ENCODE data around the gene CCL27. TPM values are rescaled to one million over a fixed set of nuclear protein-coding genes. Genes with fewer than 3 reads are reported as not detected.

The CCL27 gene, protein sequence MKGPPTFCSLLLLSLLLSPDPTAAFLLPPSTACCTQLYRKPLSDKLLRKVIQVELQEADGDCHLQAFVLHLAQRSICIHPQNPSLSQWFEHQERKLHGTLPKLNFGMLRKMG
- total RNA-seq (2021; ENCODE audit: unreplicated experiment) = 0.95 TPM
- polyA plus RNA-seq (2012; ENCODE audit: insufficient read length) = 0.73 TPM
- percentile 38 among the genes with signal in this experiment for Bru-seq, nascent RNA
- BruChase-seq, experiment 1, labeled RNA remaining after a 2-hour chase = not detected
- percentile 38 among the genes with signal in this experiment for BruChase-seq, experiment 2, labeled RNA remaining after a 6-hour chase
- long read RNA-seq = 0 reads

DNA sequence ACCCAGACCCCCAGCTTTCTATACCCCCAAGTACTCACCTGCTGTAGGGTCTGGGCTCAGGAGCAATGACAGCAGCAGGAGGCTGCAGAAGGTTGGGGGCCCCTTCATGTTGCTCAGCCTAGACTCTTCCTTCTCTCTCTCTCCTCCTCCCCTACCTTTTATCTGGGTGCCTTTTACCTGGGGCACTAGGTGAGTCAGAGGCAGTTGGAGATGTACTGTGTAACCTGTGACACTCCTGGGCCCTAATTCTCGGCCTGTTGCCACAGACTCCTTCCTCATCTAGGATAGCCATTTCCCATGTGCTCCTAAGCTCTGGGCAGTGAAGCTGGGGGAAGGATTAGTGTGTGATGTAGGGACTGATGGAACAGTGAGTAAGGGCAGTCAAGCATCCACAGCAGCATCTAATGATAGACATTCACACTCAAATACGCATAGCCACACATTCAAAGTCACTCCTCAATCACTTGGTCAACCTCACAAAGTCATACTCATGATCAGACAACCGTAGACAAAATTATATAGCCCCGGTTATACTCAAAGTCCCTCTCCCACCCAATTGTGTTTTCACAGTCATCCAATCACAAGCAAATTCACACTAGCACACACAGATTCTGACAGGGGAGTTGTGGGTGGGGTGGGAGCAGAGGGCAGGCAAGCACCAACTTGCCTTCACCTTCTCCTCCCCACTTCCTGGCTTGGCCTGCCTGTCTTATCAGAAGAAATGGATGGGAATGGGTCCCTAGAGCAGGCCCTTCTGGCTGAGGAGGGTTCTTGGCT, at the start of gene CCL27:
Gene CCL27 (minus strand): TSS at position 132 of the 777 bp plus-strand sequence. CDS start 24 bp downstream, at position 108.
- peaks cover 8% of the 10 kb centered on the region; the same call in 1 of the 2 replicates for H3K4me1 ChIP-seq (ENCODE audit: control insufficient read depth, insufficient read depth, low read length)
- H3K4me3 ChIP-seq (ENCODE audit: low read depth in 2 of 2, low read length in 2 of 2) = no peak within 1 kb of the TSS
- in situ Hi-C loops (cut with HindIII; ENCODE audit: low pct_unique_long_range_greater_than_20kb, low sequenced_read_pairs) = no loop called here
- no peaks in the 10 kb centered on the region for H3K9me3 ChIP-seq (ENCODE audit: control insufficient read depth, insufficient read depth, low read depth, low read length)
- ATAC-seq (no peak), DNase-seq (ENCODE audit: low read depth, low spot score) (no peak)
- CTCF ChIA-PET = interaction anchor here (0.6 kb wide), 1 partner anchor 30 kb away, joined by 9 read pairs; no protein-coding TSS in a partner anchor
- no peaks in the 10 kb centered on the region for H3K27me3 ChIP-seq (ENCODE audit: control insufficient read depth, insufficient read depth, low read length)
- intact Hi-C loops (cut with micrococcal nuclease; ENCODE audit: unreplicated experiment) = no loop called here
- POLR2A ChIA-PET = no interaction called here
- H3K36me3 ChIP-seq (ENCODE audit: control insufficient read depth, insufficient read depth, low read length) = no peaks in the 10 kb centered on the region
- TF ChIP-seq SIN3A (IDR thresholded peaks at IDR 0.05; ENCODE audit: borderline replicate concordance, insufficient read depth, low read depth, low read length) = no peak
- TF ChIP-seq TCF7L2 (IDR thresholded peaks at IDR 0.05; ENCODE audit: low read depth, low read length) = no peak
- TF ChIP-seq POLR2AphosphoS5 (IDR thresholded peaks at IDR 0.05; ENCODE audit: low read depth, low read length) = no peak
- TF ChIP-seq, protein P1, sequence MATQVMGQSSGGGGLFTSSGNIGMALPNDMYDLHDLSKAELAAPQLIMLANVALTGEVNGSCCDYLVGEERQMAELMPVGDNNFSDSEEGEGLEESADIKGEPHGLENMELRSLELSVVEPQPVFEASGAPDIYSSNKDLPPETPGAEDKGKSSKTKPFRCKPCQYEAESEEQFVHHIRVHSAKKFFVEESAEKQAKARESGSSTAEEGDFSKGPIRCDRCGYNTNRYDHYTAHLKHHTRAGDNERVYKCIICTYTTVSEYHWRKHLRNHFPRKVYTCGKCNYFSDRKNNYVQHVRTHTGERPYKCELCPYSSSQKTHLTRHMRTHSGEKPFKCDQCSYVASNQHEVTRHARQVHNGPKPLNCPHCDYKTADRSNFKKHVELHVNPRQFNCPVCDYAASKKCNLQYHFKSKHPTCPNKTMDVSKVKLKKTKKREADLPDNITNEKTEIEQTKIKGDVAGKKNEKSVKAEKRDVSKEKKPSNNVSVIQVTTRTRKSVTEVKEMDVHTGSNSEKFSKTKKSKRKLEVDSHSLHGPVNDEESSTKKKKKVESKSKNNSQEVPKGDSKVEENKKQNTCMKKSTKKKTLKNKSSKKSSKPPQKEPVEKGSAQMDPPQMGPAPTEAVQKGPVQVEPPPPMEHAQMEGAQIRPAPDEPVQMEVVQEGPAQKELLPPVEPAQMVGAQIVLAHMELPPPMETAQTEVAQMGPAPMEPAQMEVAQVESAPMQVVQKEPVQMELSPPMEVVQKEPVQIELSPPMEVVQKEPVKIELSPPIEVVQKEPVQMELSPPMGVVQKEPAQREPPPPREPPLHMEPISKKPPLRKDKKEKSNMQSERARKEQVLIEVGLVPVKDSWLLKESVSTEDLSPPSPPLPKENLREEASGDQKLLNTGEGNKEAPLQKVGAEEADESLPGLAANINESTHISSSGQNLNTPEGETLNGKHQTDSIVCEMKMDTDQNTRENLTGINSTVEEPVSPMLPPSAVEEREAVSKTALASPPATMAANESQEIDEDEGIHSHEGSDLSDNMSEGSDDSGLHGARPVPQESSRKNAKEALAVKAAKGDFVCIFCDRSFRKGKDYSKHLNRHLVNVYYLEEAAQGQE (IDR thresholded peaks at IDR 0.05; ENCODE audit: insufficient read depth in 1 of 2, low read depth in 2 of 2, low read length in 1 of 2) = no peak
- TF ChIP-seq, protein P2, sequence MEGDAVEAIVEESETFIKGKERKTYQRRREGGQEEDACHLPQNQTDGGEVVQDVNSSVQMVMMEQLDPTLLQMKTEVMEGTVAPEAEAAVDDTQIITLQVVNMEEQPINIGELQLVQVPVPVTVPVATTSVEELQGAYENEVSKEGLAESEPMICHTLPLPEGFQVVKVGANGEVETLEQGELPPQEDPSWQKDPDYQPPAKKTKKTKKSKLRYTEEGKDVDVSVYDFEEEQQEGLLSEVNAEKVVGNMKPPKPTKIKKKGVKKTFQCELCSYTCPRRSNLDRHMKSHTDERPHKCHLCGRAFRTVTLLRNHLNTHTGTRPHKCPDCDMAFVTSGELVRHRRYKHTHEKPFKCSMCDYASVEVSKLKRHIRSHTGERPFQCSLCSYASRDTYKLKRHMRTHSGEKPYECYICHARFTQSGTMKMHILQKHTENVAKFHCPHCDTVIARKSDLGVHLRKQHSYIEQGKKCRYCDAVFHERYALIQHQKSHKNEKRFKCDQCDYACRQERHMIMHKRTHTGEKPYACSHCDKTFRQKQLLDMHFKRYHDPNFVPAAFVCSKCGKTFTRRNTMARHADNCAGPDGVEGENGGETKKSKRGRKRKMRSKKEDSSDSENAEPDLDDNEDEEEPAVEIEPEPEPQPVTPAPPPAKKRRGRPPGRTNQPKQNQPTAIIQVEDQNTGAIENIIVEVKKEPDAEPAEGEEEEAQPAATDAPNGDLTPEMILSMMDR (IDR thresholded peaks at IDR 0.05) = no peak
- no TSS peak for BruUV-seq (replicated peaks)
- H3K27ac ChIP-seq (ENCODE audit: low read length) = no peak within 1 kb of the TSS

DNA sequence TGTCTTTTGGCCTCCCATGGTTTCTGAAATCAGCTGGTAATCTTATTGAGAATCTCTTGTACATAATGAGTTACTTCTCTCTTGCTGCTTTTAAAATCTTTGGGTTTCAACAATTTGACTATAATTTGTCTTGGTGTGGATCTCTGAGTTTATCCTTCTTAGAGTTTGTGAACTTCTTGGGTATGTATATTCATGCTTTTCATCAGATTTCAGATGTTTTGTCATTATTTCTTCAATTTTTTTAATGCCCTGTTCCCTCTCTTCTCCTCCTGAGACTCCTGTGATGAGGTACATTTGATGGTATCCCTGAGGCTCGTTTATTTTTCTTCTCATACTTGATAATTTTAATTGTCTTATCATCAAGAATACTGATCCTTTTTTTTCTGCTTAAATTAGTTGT, 49.7 kb upstream of the CCL27 start:
- ChIA-PET POLR2A (no interaction called here), CTCF (no interaction called here)
- H3K27me3 ChIP-seq (ENCODE audit: control insufficient read depth, insufficient read depth, low read length) = no peaks in the 10 kb centered on the region; the same call in 1 of the 2 replicates
- in situ Hi-C loops (cut with HindIII; ENCODE audit: low pct_unique_long_range_greater_than_20kb, low sequenced_read_pairs) = no loop called here
- no peak for ATAC-seq
- H3K27ac ChIP-seq (ENCODE audit: low read length) = no peak overlapping the region
- no peak for DNase-seq (ENCODE audit: low read depth, low spot score)
- H3K4me3 ChIP-seq (ENCODE audit: low read depth in 2 of 2, low read length in 2 of 2) = no peak overlapping the region
- H3K9me3 ChIP-seq (ENCODE audit: control insufficient read depth, insufficient read depth, low read depth, low read length) = no peaks in the 10 kb centered on the region
- H3K36me3 ChIP-seq (ENCODE audit: control insufficient read depth, insufficient read depth, low read length) = no peaks in the 10 kb centered on the region
- intact Hi-C loops (cut with micrococcal nuclease; ENCODE audit: unreplicated experiment) = no loop called here
- no TSS peak for BruUV-seq (replicated peaks)
- TF ChIP-seq TCF7L2 (IDR thresholded peaks at IDR 0.05; ENCODE audit: low read depth, low read length) (no peak), POLR2AphosphoS5 (IDR thresholded peaks at IDR 0.05; ENCODE audit: low read depth, low read length) (no peak), SIN3A (IDR thresholded peaks at IDR 0.05; ENCODE audit: borderline replicate concordance, insufficient read depth, low read depth, low read length) (no peak)
- TF ChIP-seq, protein P1 (IDR thresholded peaks at IDR 0.05; ENCODE audit: insufficient read depth in 1 of 2, low read depth in 2 of 2, low read length in 1 of 2) = no peak
- TF ChIP-seq, protein P2 (IDR thresholded peaks at IDR 0.05) = no peak
- no peaks in the 10 kb centered on the region for H3K4me1 ChIP-seq (ENCODE audit: control insufficient read depth, insufficient read depth, low read length)

All from Panc1 (cell line).